H1 (cell line): ENCODE results near the gene KBTBD13. TPM values are rescaled to one million over a fixed set of nuclear protein-coding genes. Genes with fewer than 3 reads are reported as not detected.

ENCODE experiments used
- CTCF ChIA-PET: fragments of 300-600 bp; sonication (Branson Sonifier 250); formaldehyde crosslinking; loops from one replicate; lab custom pipeline; 2021; ENCODE audit not compliant: partially characterized antibody; lab: Charles Lee
- POLR2A ChIA-PET: fragments of 300-600 bp; sonication (Branson Sonifier 250); formaldehyde crosslinking; loops from one replicate; lab custom pipeline; 2021; ENCODE audit warnings: inconsistent platforms; ENCODE audit not compliant: partially characterized antibody; lab: Charles Lee
- DNase-seq, 2 experiments: peaks; one replicate each; pipeline versions ENCODE4 v3.0.0 to v3.0.0-alpha.2; 2010 to 2022; ENCODE audit warnings: low spot score in 2 of 2, low read depth in 1 of 2, mixed read lengths in 1 of 2
- FAIRE-seq: peaks from 2 replicates; lab custom pipeline; 2011; peaks lifted over from hg19 to GRCh38; lab: Jason Lieb, UNC
- H2AFZ ChIP-seq: 2 replicates; pipeline ENCODE4 v1.8.1; 2012; ENCODE audit warnings: low read length, inconsistent platforms
- H2AK5ac ChIP-seq: 2 replicates; pipeline ENCODE4 v1.6.1; 2013; ENCODE audit warnings: low read depth, low read length
- H2BK120ac ChIP-seq: replicated peaks from 2 replicates; pipeline ENCODE3; 2013; ENCODE audit warnings: low read depth, low read length, inconsistent platforms
- H2BK12ac ChIP-seq: 2 replicates; pipeline ENCODE4 v1.6.1; 2013; ENCODE audit warnings: low read depth, low read length
- H2BK15ac ChIP-seq: 2 replicates; pipeline ENCODE4 v1.6.1; 2013; ENCODE audit warnings: low read length
- H2BK20ac ChIP-seq: 2 replicates; pipeline ENCODE4 v1.6.1; 2013; ENCODE audit warnings: low read length
- H2BK5ac ChIP-seq: 2 replicates; pipeline ENCODE4 v1.6.1; 2013; ENCODE audit warnings: low read depth, low read length
- H3K14ac ChIP-seq: 2 replicates; pipeline ENCODE4 v1.6.1; 2013; ENCODE audit warnings: inconsistent platforms; ENCODE audit not compliant: insufficient read length
- H3K18ac ChIP-seq: 2 replicates; pipeline ENCODE4 v1.6.1; 2013; ENCODE audit warnings: low read length; ENCODE audit errors: extremely low read depth
- H3K23ac ChIP-seq: 2 replicates; pipeline ENCODE4 v1.6.1; 2013; ENCODE audit warnings: inconsistent platforms; ENCODE audit not compliant: insufficient read length
- H3K23me2 ChIP-seq: 2 replicates; pipeline ENCODE4 v1.6.1; 2013; ENCODE audit warnings: low read depth, low read length
- H3K27ac ChIP-seq: 2 replicates; pipeline ENCODE4 v1.6.1; 2011; ENCODE audit warnings: low read depth, low read length, inconsistent platforms
- H3K27me3 ChIP-seq, 4 experiments: replicated peaks in 1 of 4; 1 replicate in 1 of 4; 2 replicates in 3 of 4; pipeline versions ENCODE4 v1.6.1 to v1.8.1; 2011 to 2013; ENCODE audit warnings: low read length in 3 of 4, mild to moderate bottlenecking in 3 of 4, inconsistent platforms in 2 of 4, mixed read lengths in 2 of 4, moderate library complexity in 1 of 4; ENCODE audit not compliant: control insufficient read depth in 3 of 4, insufficient read depth in 3 of 4; ENCODE audit errors: extremely low read depth in 1 of 4
- H3K36me3 ChIP-seq, 4 experiments: 2 replicates each; pipeline versions ENCODE4 v1.6.1 to v1.8.1; 2011 to 2013; ENCODE audit warnings: mild to moderate bottlenecking in 4 of 4, low read length in 3 of 4, moderate library complexity in 2 of 4, control low read depth in 1 of 4, inconsistent platforms in 1 of 4; ENCODE audit not compliant: insufficient read depth in 4 of 4, control insufficient read depth in 2 of 4
- H3K4ac ChIP-seq: replicated peaks from 2 replicates; pipeline ENCODE3; 2013; ENCODE audit warnings: low read length, low read depth, mixed read lengths, inconsistent platforms; ENCODE audit not compliant: insufficient read length
- H3K4me1 ChIP-seq, 4 experiments: replicated peaks in 1 of 4; 1 replicate in 1 of 4; 2 replicates in 3 of 4; pipeline versions ENCODE4 v1.6.1 to v1.8.1; 2011 to 2013; ENCODE audit warnings: low read length in 3 of 4, inconsistent platforms in 2 of 4, mixed read lengths in 1 of 4; ENCODE audit not compliant: insufficient read depth in 4 of 4, control insufficient read depth in 3 of 4
- H3K4me2 ChIP-seq, 2 experiments: 2 replicates each; pipeline versions ENCODE4 v1.6.1 to v1.8.1; 2011 to 2013; ENCODE audit warnings: low read depth in 2 of 2, low read length in 2 of 2, control low read depth in 1 of 2, inconsistent platforms in 1 of 2, mild to moderate bottlenecking in 1 of 2; ENCODE audit not compliant: insufficient read depth in 1 of 2
- H3K4me3 ChIP-seq, 4 experiments: fragments of 200-600, 300-600 bp in 1 of 4; sonication (generic), shearing (Covaris generic), sonication (Bioruptor Twin) in 1 of 4; 2 replicates each; pipeline versions ENCODE4 v1.5.1 to v1.8.1; 2011 to 2016; ENCODE audit warnings: low read length in 4 of 4, low read depth in 3 of 4, control low read depth in 2 of 4, inconsistent platforms in 2 of 4, mild to moderate bottlenecking in 2 of 4, mixed read lengths in 1 of 4, moderate library complexity in 1 of 4; ENCODE audit not compliant: insufficient read depth in 2 of 4; ENCODE audit errors: extremely low read depth in 1 of 4
- H3K56ac ChIP-seq: replicated peaks from 2 replicates; pipeline ENCODE3; 2013; ENCODE audit warnings: low read depth, mild to moderate bottlenecking, mixed read lengths, low read length, inconsistent platforms; ENCODE audit not compliant: insufficient read length
- H3K79me1 ChIP-seq: 2 replicates; pipeline ENCODE4 v1.6.1; 2013; ENCODE audit warnings: low read depth, low read length, control low read depth
- H3K79me2 ChIP-seq, 2 experiments: 2 replicates each; pipeline versions ENCODE4 v1.6.1 to v1.8.1; 2012 to 2013; ENCODE audit warnings: low read length in 2 of 2, mild to moderate bottlenecking in 2 of 2, inconsistent platforms in 1 of 2; ENCODE audit not compliant: insufficient read depth in 2 of 2, control insufficient read depth in 1 of 2
- H3K9ac ChIP-seq, 4 experiments: replicated peaks in 1 of 4; 1 replicate in 1 of 4; 2 replicates in 3 of 4; pipeline versions ENCODE4 v1.6.1 to v1.8.1; 2011 to 2013; ENCODE audit warnings: low read depth in 3 of 4, low read length in 3 of 4, control low read depth in 2 of 4, mild to moderate bottlenecking in 2 of 4, moderate library complexity in 2 of 4, inconsistent platforms in 1 of 4; ENCODE audit errors: extremely low read depth in 1 of 4
- H3K9me3 ChIP-seq, 2 experiments: 2 replicates each; pipeline versions ENCODE4 v1.6.1 to v1.8.1; 2012 to 2013; ENCODE audit warnings: mild to moderate bottlenecking in 2 of 2, moderate library complexity in 2 of 2, control low read depth in 1 of 2, inconsistent platforms in 1 of 2, low read depth in 1 of 2, low read length in 1 of 2, mixed read lengths in 1 of 2; ENCODE audit not compliant: insufficient read depth in 2 of 2
- H4K20me1 ChIP-seq, 2 experiments: replicated peaks in 1 of 2; 2 replicates each; pipeline versions ENCODE3 to v1.8.1; 2011 to 2013; ENCODE audit warnings: inconsistent platforms in 2 of 2, low read length in 2 of 2, mild to moderate bottlenecking in 1 of 2; ENCODE audit not compliant: insufficient read depth in 2 of 2, control insufficient read depth in 1 of 2
- H4K5ac ChIP-seq: 2 replicates; pipeline ENCODE4 v1.6.1; 2013; ENCODE audit warnings: low read length, low read depth, mixed read lengths, inconsistent platforms; ENCODE audit not compliant: insufficient read length
- H4K8ac ChIP-seq: 2 replicates; pipeline ENCODE4 v1.8.0; 2013; ENCODE audit warnings: mild to moderate bottlenecking, moderate library complexity, low read length, inconsistent platforms; ENCODE audit not compliant: insufficient read depth; ENCODE audit errors: extremely low read depth
- H4K91ac ChIP-seq: replicated peaks from 2 replicates; pipeline ENCODE3; 2013; ENCODE audit warnings: low read length, mixed read lengths, inconsistent platforms; ENCODE audit not compliant: insufficient read length
- CHD1 ChIP-seq: IDR thresholded peaks from 2 replicates; pipeline ENCODE4 v1.6.1; 2012; ENCODE audit warnings: low read depth, low read length, improper control_type of control experiment
- GABPA ChIP-seq: IDR thresholded peaks from 2 replicates; pipeline ENCODE4 v1.6.1; 2011; ENCODE audit warnings: mild to moderate bottlenecking, low read length, moderate library complexity, borderline replicate concordance; ENCODE audit not compliant: insufficient read depth
- HDAC6 ChIP-seq: IDR thresholded peaks from one replicate; pipeline ENCODE4 v1.7.1; 2012; ENCODE audit warnings: low read depth, mild to moderate bottlenecking, inconsistent platforms, low read length, moderate library complexity
- NANOG ChIP-seq: IDR thresholded peaks from 2 replicates; pipeline ENCODE4 v1.6.1; 2011; ENCODE audit warnings: low read length, low read depth, mild to moderate bottlenecking, inconsistent platforms; ENCODE audit not compliant: insufficient read depth, poor library complexity, severe bottlenecking
- PHF8 ChIP-seq: fragments of 200-600 bp; sonication (generic); conservative IDR thresholded peaks from 2 replicates; pipeline ENCODE4 v1.7.1; 2012; ENCODE audit warnings: low read depth, mild to moderate bottlenecking, inconsistent platforms, low read length, moderate library complexity
- POLR2AphosphoS5 ChIP-seq: IDR thresholded peaks from 2 replicates; pipeline ENCODE4 v1.6.1; 2011; ENCODE audit warnings: low read depth, low read length
- RBBP5 ChIP-seq: IDR thresholded peaks from 2 replicates; pipeline ENCODE4 v1.7.1; 2012; ENCODE audit warnings: low read depth, mild to moderate bottlenecking, inconsistent platforms, low read length, moderate library complexity, borderline replicate concordance
- WGBS, 2 experiments: shearing (Covaris generic) in 1 of 2; methylation state at CpG; one replicate each; pipeline versions ENCODE4 v1.1.6 to v1.1.7; 2013 to 2015; ENCODE audit warnings: low lambda C conversion rate in 2 of 2, mixed read lengths in 2 of 2, inconsistent platforms in 1 of 2, low coverage in 1 of 2, missing lambda C conversion rate in 1 of 2; ENCODE audit not compliant: insufficient replicate concordance in 2 of 2, insufficient coverage in 1 of 2, insufficient read length in 1 of 2; ENCODE audit errors: extremely low coverage in 1 of 2, missing lambda C conversion rate in 1 of 2; 5-methylcytosine and 5-hydroxymethylcytosine counted together
- polyA plus RNA-seq, 7 experiments: library from polyadenylated mRNA; depleted of rRNA in 3 of 7; stranded (reverse) in 5 of 7; unstranded in 2 of 7; fragments of >200 nt in 5 of 7; fragments of 200-250 nt in 2 of 7; gene quantifications; 1 replicate in 5 of 7; 2 replicates in 1 of 7; 4 replicates in 1 of 7; pipeline versions ENCODE4 v1.2.1 to v1.2.3, GENCODE V29; 2011 to 2013; ENCODE audit warnings: missing spikeins in 2 of 7, mixed read lengths in 2 of 7
- total RNA-seq: library from RNA; stranded (reverse); fragmentation: NEBNext Ultra II Directional; extraction: Animal tissue kit (Norgen Biotek cat#: 25700); gene quantifications from 2 replicates; pipeline ENCODE4 v1.2.1, GENCODE V29; 2021

Gene KBTBD13
- total and polyA plus RNA-seq, 2 of the 8 experiments (the other 6 are each of a cell fraction or from before 2014, with no cell fraction given), result not detected

DNA sequence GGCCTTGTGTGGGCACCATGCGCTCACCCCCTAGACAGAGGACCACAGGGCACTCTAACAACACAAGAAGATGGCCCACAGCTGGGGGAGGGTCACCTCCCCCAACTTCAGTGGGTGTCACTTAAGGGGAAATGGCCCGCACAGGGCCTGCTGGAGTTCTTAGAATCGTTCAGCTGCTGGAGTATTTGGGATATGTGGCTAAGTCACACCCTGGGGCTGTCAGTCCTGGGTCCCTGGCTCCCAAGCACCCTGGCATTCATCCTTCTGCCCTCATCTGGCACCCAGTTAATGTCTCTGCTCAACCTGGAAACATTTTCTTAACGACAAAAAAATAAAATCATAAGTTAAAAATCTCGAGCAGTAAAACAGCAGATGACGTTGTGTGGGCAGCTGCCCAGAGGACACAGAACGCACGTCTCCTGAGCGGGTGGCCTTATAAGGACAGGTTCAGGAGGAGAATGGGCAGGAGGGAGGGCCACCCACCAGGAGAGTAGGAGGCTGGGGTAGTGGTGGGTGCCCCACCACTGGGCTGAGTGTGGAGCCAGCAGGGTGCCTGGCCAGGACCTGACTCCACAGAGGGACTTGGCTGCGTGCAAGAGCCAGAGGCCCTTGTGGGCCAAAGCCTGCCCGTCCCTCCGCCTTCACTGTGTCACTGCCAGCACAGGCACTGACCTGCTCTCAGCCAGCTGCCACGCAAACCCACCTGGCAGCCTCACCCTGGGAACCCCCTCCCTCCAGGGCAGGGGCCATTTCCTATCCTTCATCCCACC is 11.5 kb downstream of the KBTBD13 start:
- no peak overlapping the region for H3K4me3 ChIP-seq
- H2BK120ac ChIP-seq, result no peak overlapping the region
- no peak overlapping the region for H3K56ac ChIP-seq
- H3K14ac ChIP-seq, result no peak overlapping the region
- no peak overlapping the region for H2BK5ac ChIP-seq
- CTCF ChIA-PET, result interaction anchor here (0.9 to 32.9 kb wide), 8 partner anchors 7 to 339 kb away, joined by 3 to 1213 read pairs (median 31); partner anchors contain the start of genes KBTBD13, RASL12 and SLC51B
- TF ChIP-seq CHD1 (no peak), NANOG (no peak), GABPA (no peak), POLR2AphosphoS5 (no peak), PHF8 (no peak), RBBP5 (no peak), HDAC6 (no peak)
- H2BK20ac ChIP-seq, result no peak overlapping the region
- H3K9me3 ChIP-seq, result no peaks in the 10 kb centered on the region
- H4K91ac ChIP-seq, result no peak overlapping the region
- POLR2A ChIA-PET, result interaction anchor here (0.6 to 14.5 kb wide), 9 partner anchors 9 to 1372 kb away, joined by 3 to 93 read pairs (median 3); partner anchors contain the start of genes KBTBD13, RASL12 and RNU5B-1
- no peak overlapping the region for H3K23ac ChIP-seq
- H4K20me1 ChIP-seq, result no peaks in the 10 kb centered on the region
- H3K79me2 ChIP-seq, result no peaks in the 10 kb centered on the region
- no peak overlapping the region for H3K9ac ChIP-seq
- H3K36me3 ChIP-seq, result no peaks in the 10 kb centered on the region
- H2BK12ac ChIP-seq, result no peak overlapping the region
- DNase-seq (no peak), FAIRE-seq (no peak)
- no peaks in the 10 kb centered on the region for H3K23me2 ChIP-seq
- no peak overlapping the region for H3K18ac ChIP-seq
- no peak overlapping the region; the same call in 1 of the 2 replicates for H4K8ac ChIP-seq
- H3K27me3 ChIP-seq, result no peaks in the 10 kb centered on the region; a peak in 1 of 7 replicates
- H2AK5ac ChIP-seq, result peak overlapping the region; percentile 18; the same call in 1 of the 2 replicates
- H2AFZ ChIP-seq, result no peak overlapping the region
- no peak overlapping the region for H2BK15ac ChIP-seq
- no peak overlapping the region for H3K27ac ChIP-seq
- H3K4me2 ChIP-seq, result no peak overlapping the region
- H3K79me1 ChIP-seq, result no peaks in the 10 kb centered on the region
- H3K4me1 ChIP-seq, result peaks cover 9 to 21% (median 15%) of the 10 kb centered on the region in 4 experiments
- no peak overlapping the region for H4K5ac ChIP-seq
- 87% methylated on average over 13 of the region's 13 CpGs; no CpG with 5 or more reads in 1 of the 2 experiments for WGBS, 2 experiments
- H3K4ac ChIP-seq, result no peak overlapping the region
